Mammary microvascular endothelial cell (primary cell): Measurements from ENCODE around the gene APOBEC3B. TPM values are rescaled to one million over a fixed set of nuclear protein-coding genes. Genes with fewer than 3 reads are reported as not detected.

Source experiments
- total RNA-seq: library from RNA; depleted of rRNA; stranded (reverse); fragments of >200 nt; gene quantifications from 2 replicates; pipeline ENCODE4 v1.2.3, GENCODE V29; 2015

APOBEC3B gene
- total RNA-seq = 19.7 and 25.1 TPM in 2 replicates

DNA sequence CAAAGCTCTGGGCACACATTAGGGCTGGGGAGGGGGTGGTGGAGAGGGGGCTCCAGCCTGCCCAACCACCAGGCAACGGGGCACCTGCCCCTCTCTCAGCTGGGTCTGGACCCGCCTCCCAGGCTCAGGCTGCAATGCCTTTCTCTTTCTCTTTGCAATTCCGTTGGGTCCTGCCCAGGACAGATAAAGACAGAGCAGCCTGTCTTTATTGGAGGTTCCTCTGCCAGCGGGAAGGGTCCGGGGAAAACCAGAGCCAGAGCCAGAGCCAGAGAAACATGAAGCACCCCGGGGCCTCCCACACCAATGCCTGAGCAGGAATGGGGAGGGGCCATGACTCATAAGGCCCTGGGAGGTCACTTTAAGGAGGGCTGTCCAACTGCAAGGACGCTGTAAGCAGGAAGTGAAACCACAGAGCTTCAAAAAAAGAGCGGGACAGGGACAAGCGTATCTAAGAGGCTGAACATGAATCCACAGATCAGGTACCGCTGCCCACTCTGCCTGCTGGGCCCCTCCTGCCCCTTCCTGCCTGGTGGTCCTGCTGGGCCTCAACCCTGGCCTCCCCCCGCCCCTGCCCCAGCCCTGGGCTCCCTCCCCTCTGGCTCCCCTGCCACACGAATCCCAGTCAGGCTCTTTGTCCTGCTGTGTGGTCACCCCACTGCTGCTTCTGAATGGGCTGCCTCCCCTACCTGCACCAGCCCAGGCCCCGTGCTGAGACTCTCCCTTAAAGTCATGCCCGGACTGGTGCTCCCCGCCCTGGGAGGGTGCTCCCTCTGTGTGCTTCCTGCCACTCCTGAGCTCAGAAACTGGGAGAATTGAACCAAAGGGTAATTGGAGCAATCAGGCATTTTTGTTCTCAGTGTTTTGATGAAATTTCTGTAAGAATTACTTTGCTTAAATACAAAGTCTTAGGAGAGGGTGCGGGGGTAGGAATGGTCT is at the start of gene APOBEC3B:
TSS of gene APOBEC3B (plus strand) at position 356 of the 936 bp plus-strand sequence. CDS start at position 463, 107 bp downstream.

DNA sequence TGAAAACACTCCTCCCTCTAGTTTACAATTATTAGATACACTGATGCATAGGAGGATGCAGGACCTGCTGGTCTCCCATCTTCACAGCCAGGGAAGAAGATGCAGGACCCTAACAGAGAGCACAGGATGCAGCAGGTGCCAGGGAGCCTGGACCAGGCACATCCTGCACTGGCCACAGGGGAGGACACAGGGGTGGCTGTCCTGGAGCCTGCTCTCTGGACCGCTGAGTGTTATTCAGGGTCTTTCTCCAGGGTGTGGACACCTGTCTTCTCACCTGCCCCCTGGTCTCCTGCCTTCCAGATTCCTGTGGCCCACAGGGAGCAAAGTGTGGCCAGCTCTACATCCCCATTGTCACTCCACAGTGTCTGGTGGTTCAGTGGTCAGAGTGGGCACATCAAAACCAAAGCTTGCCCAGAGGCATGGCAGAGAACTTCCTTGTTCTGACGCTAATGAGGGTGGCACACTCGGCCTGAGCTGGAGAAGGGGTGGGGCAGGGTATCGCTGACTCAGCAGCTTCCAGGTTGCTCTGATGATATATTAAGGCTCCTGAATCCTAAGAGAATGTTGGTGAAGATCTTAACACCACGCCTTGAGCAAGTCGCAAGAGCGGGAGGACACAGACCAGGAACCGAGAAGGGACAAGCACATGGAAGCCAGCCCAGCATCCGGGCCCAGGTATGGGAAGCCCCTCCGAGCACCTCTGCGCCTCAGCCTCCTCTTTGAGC is 24.9 kb upstream of the APOBEC3B start, which contains the start of gene APOBEC3A:
TSS of gene APOBEC3A (plus strand) at position 564 of the 725 bp plus-strand sequence. CDS start at position 647, 83 bp downstream.

DNA sequence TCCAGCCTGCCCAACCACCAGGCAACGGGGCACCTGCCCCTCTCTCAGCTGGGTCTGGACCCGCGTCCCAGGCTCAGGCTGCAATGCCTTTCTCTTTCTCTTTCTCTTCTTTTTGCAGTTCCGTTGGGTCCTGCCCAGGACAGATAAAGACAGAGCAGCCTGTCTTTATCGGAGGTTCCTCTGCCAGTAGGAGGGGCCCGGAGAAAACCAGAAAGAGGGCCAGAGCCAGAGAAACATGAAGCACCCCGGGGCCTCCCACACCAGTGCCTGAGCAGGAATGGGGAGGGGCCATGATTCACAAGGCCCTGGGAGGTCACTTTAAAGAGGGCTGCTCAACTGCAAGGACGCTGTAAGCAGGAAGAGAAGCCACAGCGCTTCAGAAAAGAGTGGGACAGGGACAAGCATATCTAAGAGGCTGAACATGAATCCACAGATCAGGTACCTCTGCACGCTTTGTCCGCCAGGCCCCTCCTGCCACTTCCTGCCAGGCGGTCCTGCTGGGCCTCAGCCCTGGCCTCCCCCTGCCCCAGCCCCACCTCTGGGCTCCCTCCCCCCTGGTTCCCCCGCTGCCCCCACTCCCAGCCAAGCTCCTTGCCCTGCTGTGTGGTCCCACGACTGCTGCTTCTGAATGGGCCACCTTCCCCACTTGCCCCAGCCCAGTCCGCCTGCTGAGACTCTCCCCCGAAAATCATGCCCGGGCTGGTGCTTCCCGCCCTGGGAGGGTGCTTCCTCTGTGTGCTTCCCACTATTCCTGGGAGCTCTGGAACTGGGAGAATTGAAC is 32.0 kb downstream of the APOBEC3B start, which contains the start of gene APOBEC3C:
TSS of gene APOBEC3C (plus strand) at position 316 of the 781 bp plus-strand sequence. CDS start at position 422, 106 bp downstream.

DNA sequence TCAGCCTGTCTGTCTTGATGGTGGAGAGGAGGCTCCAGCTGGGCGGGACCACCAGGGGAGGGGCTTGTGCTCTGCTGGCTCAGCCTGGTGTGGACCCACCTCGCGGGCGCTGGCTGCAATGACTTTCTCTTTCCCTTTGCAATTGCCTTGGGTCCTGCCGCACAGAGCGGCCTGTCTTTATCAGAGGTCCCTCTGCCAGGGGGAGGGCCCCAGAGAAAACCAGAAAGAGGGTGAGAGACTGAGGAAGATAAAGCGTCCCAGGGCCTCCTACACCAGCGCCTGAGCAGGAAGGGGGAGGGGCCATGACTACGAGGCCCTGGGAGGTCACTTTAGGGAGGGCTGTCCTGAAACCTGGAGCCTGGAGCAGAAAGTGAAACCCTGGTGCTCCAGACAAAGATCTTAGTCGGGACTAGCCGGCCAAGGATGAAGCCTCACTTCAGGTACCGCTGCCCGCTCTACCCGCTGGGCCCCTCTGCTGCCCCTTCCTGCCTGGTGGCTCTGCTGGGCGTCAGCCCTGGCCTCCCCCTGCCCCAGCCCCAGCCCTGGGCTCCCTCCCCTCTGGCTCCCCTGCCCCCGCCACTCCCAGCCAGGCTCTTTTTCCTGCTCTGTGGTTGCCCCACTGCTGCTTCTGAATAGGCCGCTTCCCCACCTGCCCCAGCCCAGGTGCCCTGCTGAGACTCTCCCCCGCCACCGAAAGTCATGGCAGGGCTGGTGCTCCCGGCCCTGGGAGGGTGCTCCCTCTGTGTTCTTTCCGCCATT is 58.6 kb downstream of the APOBEC3B start, which contains the start of gene APOBEC3F:
TSS of gene APOBEC3F (plus strand) at position 327 of the 759 bp plus-strand sequence. CDS start at position 424, 97 bp downstream.

Other genes starting within 250 kb of the APOBEC3B start
- 69.0 and 82.1 TPM in 2 replicates for gene SUN2, start 226.3 kb upstream of the APOBEC3B start, total RNA-seq
- gene DNAL4, start 188.2 kb upstream of the APOBEC3B start, total RNA-seq = 13.5 and 16.5 TPM in 2 replicates
- gene NPTXR, start 138.3 kb upstream of the APOBEC3B start, total RNA-seq = 0.05 and 0.07 TPM in 2 replicates
- 39.9 and 41.7 TPM in 2 replicates for gene CBX6, start 110.1 kb upstream of the APOBEC3B start, total RNA-seq
- gene APOBEC3A, start 24.7 kb upstream of the APOBEC3B start, total RNA-seq = not detected in 2 replicates
- 8.4 and 8.6 TPM in 2 replicates for gene APOBEC3C, start 31.9 kb downstream of the APOBEC3B start, total RNA-seq
- 2.4 TPM in 2 replicates for gene APOBEC3D, start 38.8 kb downstream of the APOBEC3B start, total RNA-seq
- 6.9 and 10.6 TPM in 2 replicates for gene APOBEC3F, start 58.5 kb downstream of the APOBEC3B start, total RNA-seq
- gene APOBEC3G, start 94.9 kb downstream of the APOBEC3B start, total RNA-seq = 9.7 and 11.9 TPM in 2 replicates
- 0.20 and 7.1 TPM in 2 replicates for gene APOBEC3H, start 114.9 kb downstream of the APOBEC3B start, total RNA-seq
- gene CBX7, start 170.3 kb downstream of the APOBEC3B start, total RNA-seq = 1.6 and 2.1 TPM in 2 replicates